Measurements from ENCODE around the gene DISP2.
A peak's percentile ranks its signal among the peaks of the same experiment; 100 is the strongest.

The DISP2 gene

GRCh38 chr15:40336744-40337122, 21.3 kb upstream of the DISP2 start:
- TF ChIP-seq CTCF (IDR thresholded peaks at IDR 0.05; ENCODE audit: low read depth, low read length, missing control alignments) = no peak
- in situ Hi-C loops (cut with HindIII; ENCODE audit: low sequenced_read_pairs) = no loop called here
- H3K4me3 ChIP-seq (ENCODE audit: low read depth, low read length) = no peak overlapping the region
- no peak for DNase-seq (ENCODE audit: low read depth)

- TF ChIP-seq CTCF (IDR thresholded peaks at IDR 0.05; ENCODE audit: low read depth, low read length, missing control alignments) = no peak
- no peak overlapping the region for H3K4me3 ChIP-seq (ENCODE audit: low read depth, low read length)
- DNase-seq (ENCODE audit: low read depth) = no peak
- in situ Hi-C loops (cut with HindIII; ENCODE audit: low sequenced_read_pairs) = no loop called here
Measured at GRCh38 chr15:40337597-40337996, 20.4 kb upstream of the DISP2 start.

- no peak overlapping the region for H3K4me3 ChIP-seq (ENCODE audit: low read depth, low read length)
- no peak for DNase-seq (ENCODE audit: low read depth)
- peak; percentile 70 for TF ChIP-seq CTCF (IDR thresholded peaks at IDR 0.05; ENCODE audit: low read depth, low read length, missing control alignments)
- in situ Hi-C loops (cut with HindIII; ENCODE audit: low sequenced_read_pairs) = no loop called here
Measured at GRCh38 chr15:40338041-40338657, 19.9 kb upstream of the DISP2 start.

- peak overlapping the region; percentile 36 for H3K4me3 ChIP-seq (ENCODE audit: low read depth, low read length)
- in situ Hi-C loops (cut with HindIII; ENCODE audit: low sequenced_read_pairs) = no loop called here
- DNase-seq (ENCODE audit: low read depth) = no peak
- no peak for TF ChIP-seq CTCF (IDR thresholded peaks at IDR 0.05; ENCODE audit: low read depth, low read length, missing control alignments)
Measured at GRCh38 chr15:40338921-40339620, 18.9 kb upstream of the DISP2 start.

- peak overlapping the region; percentile 36 for H3K4me3 ChIP-seq (ENCODE audit: low read depth, low read length)
- no peak for DNase-seq (ENCODE audit: low read depth)
- in situ Hi-C loops (cut with HindIII; ENCODE audit: low sequenced_read_pairs) = no loop called here
- peak; percentile 10 for TF ChIP-seq CTCF (IDR thresholded peaks at IDR 0.05; ENCODE audit: low read depth, low read length, missing control alignments)
Measured at GRCh38 chr15:40339621-40339945, 18.4 kb upstream of the DISP2 start.

GRCh38 chr15:40340038-40340739, 17.8 kb upstream of the DISP2 start:
- no peak for TF ChIP-seq CTCF (IDR thresholded peaks at IDR 0.05; ENCODE audit: low read depth, low read length, missing control alignments)
- DNase-seq (ENCODE audit: low read depth) = no peak
- in situ Hi-C loops (cut with HindIII; ENCODE audit: low sequenced_read_pairs) = no loop called here
- peak overlapping the region; percentile 36 for H3K4me3 ChIP-seq (ENCODE audit: low read depth, low read length)
